ENCODE measurements around the gene SH3GLB1. TPM values are rescaled to one million over a fixed set of nuclear protein-coding genes. Genes with fewer than 3 reads are reported as not detected.

Gene SH3GLB1
- total and polyA plus RNA-seq, 2 of the 4 experiments (the other 2 are of a cell fraction) = 22.2 to 36.5 TPM

Other genes with a start within 250 kb of the SH3GLB1 start
- gene CLCA1, start 235.6 kb upstream of the SH3GLB1 start, total RNA-seq (2012; rRNA removed) = not detected in 2 replicates
- not detected in 2 replicates for gene CLCA1, start 235.6 kb upstream of the SH3GLB1 start, polyA plus RNA-seq (2012; rRNA removed)
- not detected in 2 replicates for gene CLCA4, start 157.5 kb upstream of the SH3GLB1 start, total RNA-seq (2012; rRNA removed)
- gene CLCA4, start 157.5 kb upstream of the SH3GLB1 start, polyA plus RNA-seq (2012; rRNA removed) = not detected in 2 replicates
- gene SELENOF, start 209.6 kb downstream of the SH3GLB1 start, total RNA-seq (2012; rRNA removed) = 60.0 and 128 TPM in 2 replicates
- 124 and 153 TPM in 2 replicates for gene SELENOF, start 209.6 kb downstream of the SH3GLB1 start, polyA plus RNA-seq (2012; rRNA removed)
- gene HS2ST1, start 210.1 kb downstream of the SH3GLB1 start, total RNA-seq (2012; rRNA removed) = 13.1 and 20.6 TPM in 2 replicates
- 6.4 and 7.8 TPM in 2 replicates for gene HS2ST1, start 210.1 kb downstream of the SH3GLB1 start, polyA plus RNA-seq (2012; rRNA removed)